ENCODE data around the gene MFAP4.

DNA sequence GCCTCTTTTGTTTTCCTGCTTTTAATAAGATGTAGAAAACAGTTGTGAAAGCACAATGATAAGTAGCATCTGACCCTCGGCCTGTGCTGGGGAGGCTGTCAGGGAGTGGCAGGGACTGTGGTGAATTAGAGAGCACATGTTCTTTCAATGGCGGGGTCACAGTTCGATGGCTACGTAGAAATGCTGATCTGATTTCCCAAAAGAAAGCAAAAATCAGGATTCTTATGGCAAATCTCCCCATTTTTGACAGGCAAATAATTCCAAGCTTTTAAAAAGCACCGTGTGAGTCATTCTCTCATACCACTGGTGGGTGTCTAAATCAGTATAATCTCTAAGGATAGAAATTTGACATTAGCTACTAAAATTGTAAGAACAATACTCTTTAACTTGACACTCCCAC lies 12.9 kb downstream of the MFAP4 start:
- no peak for TF ChIP-seq CTCF (conservative IDR thresholded peaks at IDR 0.05)
- TF ChIP-seq EZH2 (IDR thresholded peaks at IDR 0.05; ENCODE audit: low read depth): no peak

Data from PC-9 (cell line).